SK-N-SH treated with all-trans-retinoic acid at 6 μM for 48 hours (cell line): ENCODE measurements around the gene SLC66A1.

Source experiments
- ATAC-seq: fragments of 200-7000 bp; cut with Tn5 transposase; 3 replicates; pipeline ENCODE4 v1.9.1; 2020; ENCODE audit warnings: mild to moderate bottlenecking, moderate library complexity
- ARNTL ChIP-seq: fragments of 450-650 bp; formaldehyde crosslinking; IDR thresholded peaks from 2 replicates; pipeline ENCODE4 v1.5.0; 2020; ENCODE audit warnings: low read depth, mild to moderate bottlenecking, moderate library complexity, borderline replicate concordance
- BACH2 ChIP-seq: fragments of 250-450 bp; sonication (Bioruptor Pico); IDR thresholded peaks from 2 replicates; pipeline ENCODE4 v1.9.0; 2021; ENCODE audit warnings: mild to moderate bottlenecking, borderline replicate concordance
- CSDC2 ChIP-seq: fragments of 250-450 bp; sonication (Bioruptor Pico); IDR thresholded peaks from 2 replicates; pipeline ENCODE4 v1.5.0; 2020; ENCODE audit warnings: mild to moderate bottlenecking, moderate library complexity
- ESRRG ChIP-seq: fragments of 250-450 bp; sonication (Bioruptor Pico); IDR thresholded peaks from 2 replicates; pipeline ENCODE4 v1.6.1; 2021; ENCODE audit warnings: mild to moderate bottlenecking
- GLIS3 ChIP-seq: fragments of 250-450 bp; sonication (Bioruptor Pico); IDR thresholded peaks from 2 replicates; pipeline ENCODE4 v1.5.0; 2020; ENCODE audit warnings: mild to moderate bottlenecking, moderate library complexity
- ISL1 ChIP-seq: fragments of 250-450 bp; sonication (Bioruptor Pico); IDR thresholded peaks from 2 replicates; pipeline ENCODE4 v2.1.2; 2022; ENCODE audit warnings: mild to moderate bottlenecking, moderate library complexity
- OSR1 ChIP-seq: fragments of 250-450 bp; sonication (Bioruptor Pico); IDR thresholded peaks from 2 replicates; pipeline ENCODE4 v1.8.0; 2022; ENCODE audit warnings: moderate library complexity, mild to moderate bottlenecking, inconsistent platforms
- PATZ1 ChIP-seq: fragments of 250-450 bp; sonication (Bioruptor Pico); IDR thresholded peaks from 2 replicates; pipeline ENCODE4 v1.8.0; 2020; ENCODE audit warnings: mild to moderate bottlenecking, moderate library complexity, borderline replicate concordance
- RARB ChIP-seq: fragments of 250-450 bp; sonication (Bioruptor Pico); IDR thresholded peaks from 2 replicates; pipeline ENCODE4 v1.8.0; 2021; ENCODE audit warnings: mild to moderate bottlenecking, moderate library complexity
- SNAI2 ChIP-seq: fragments of 250-450 bp; sonication (Bioruptor Pico); IDR thresholded peaks from 2 replicates; pipeline ENCODE4 v1.5.0; 2020; ENCODE audit warnings: mild to moderate bottlenecking, moderate library complexity
- TCF4 ChIP-seq: fragments of 250-450 bp; sonication (Bioruptor Pico); IDR thresholded peaks from 2 replicates; pipeline ENCODE4 v1.8.0; 2021; ENCODE audit warnings: mild to moderate bottlenecking, moderate library complexity, borderline replicate concordance
- TOX ChIP-seq: fragments of 250-450 bp; sonication (Bioruptor Pico); IDR thresholded peaks from 2 replicates; pipeline ENCODE4 v1.8.0; 2021; ENCODE audit warnings: mild to moderate bottlenecking, moderate library complexity, borderline replicate concordance
- TSHZ2 ChIP-seq: fragments of 250-450 bp; sonication (Bioruptor Pico); IDR thresholded peaks from 2 replicates; pipeline ENCODE4 v1.5.0; 2020; ENCODE audit warnings: mild to moderate bottlenecking, moderate library complexity
- ZC3H10 ChIP-seq: fragments of 250-450 bp; sonication (Bioruptor Pico); IDR thresholded peaks from 2 replicates; pipeline ENCODE4 v1.5.1; 2021; ENCODE audit warnings: mild to moderate bottlenecking, moderate library complexity
- ZFP3 ChIP-seq: fragments of 250-450 bp; sonication (Bioruptor Pico); IDR thresholded peaks from 2 replicates; pipeline ENCODE4 v1.5.0; 2020; ENCODE audit warnings: mild to moderate bottlenecking, moderate library complexity
- ZFP30 ChIP-seq: fragments of 450-650 bp; formaldehyde crosslinking; IDR thresholded peaks from 2 replicates; pipeline ENCODE4 v1.5.0; 2022; ENCODE audit warnings: mild to moderate bottlenecking, moderate library complexity
- ZNF565 ChIP-seq: fragments of 450-650 bp; formaldehyde crosslinking; conservative IDR thresholded peaks from 2 replicates; pipeline ENCODE4 v1.5.0; 2020; ENCODE audit warnings: low read depth, mild to moderate bottlenecking, moderate library complexity
- ZNF70 ChIP-seq: fragments of 450-650 bp; formaldehyde crosslinking; IDR thresholded peaks from 2 replicates; pipeline ENCODE4 v1.5.0; 2020; ENCODE audit warnings: mild to moderate bottlenecking, moderate library complexity
- TF ChIP-seq, protein P1 (sequence below): fragments of 250-450 bp; sonication (Bioruptor Pico); IDR thresholded peaks from 2 replicates; pipeline ENCODE4 v1.5.1; 2020; ENCODE audit warnings: low read depth, mild to moderate bottlenecking, moderate library complexity
- TF ChIP-seq, protein P2 (sequence below): fragments of 250-450 bp; sonication (Bioruptor Pico); IDR thresholded peaks from 2 replicates; pipeline ENCODE4 v1.8.0; 2021; ENCODE audit warnings: low read depth, mild to moderate bottlenecking, moderate library complexity, borderline replicate concordance
- TF ChIP-seq, protein P3 (sequence below): fragments of 250-450 bp; sonication (Bioruptor Pico); IDR thresholded peaks from 2 replicates; pipeline ENCODE4 v1.5.1; 2021; ENCODE audit warnings: mild to moderate bottlenecking, moderate library complexity

The SLC66A1 gene

DNA sequence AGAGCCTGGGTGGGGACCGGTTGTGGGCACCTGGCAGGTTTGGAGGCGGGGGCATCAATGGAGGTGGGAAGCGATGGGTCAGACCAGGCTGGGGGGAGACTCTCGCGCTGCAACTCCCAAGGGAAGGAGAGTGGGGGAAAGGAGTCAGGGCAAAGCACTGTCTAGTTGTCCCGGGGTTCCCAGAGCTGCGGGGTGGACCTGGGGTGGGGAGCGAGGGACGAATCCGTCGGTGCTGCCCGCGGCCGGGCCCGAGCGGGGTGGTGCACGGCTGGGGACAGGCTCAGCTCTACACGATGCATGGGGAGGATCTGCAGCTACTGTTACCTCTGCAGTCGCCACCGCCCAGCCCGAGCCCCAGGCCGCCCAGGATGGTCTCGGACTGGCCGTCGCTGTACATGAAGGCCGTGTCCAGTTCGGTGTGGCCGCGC lies 609 bp upstream of the SLC66A1 start:
- ATAC-seq = peak; percentile 49
- no peak for TF ChIP-seq BACH2 (CRISPR knock-in tag)
- no peak for TF ChIP-seq PATZ1
- no peak for TF ChIP-seq ZNF70 (CRISPR knock-in tag)
- TF ChIP-seq, protein P1, sequence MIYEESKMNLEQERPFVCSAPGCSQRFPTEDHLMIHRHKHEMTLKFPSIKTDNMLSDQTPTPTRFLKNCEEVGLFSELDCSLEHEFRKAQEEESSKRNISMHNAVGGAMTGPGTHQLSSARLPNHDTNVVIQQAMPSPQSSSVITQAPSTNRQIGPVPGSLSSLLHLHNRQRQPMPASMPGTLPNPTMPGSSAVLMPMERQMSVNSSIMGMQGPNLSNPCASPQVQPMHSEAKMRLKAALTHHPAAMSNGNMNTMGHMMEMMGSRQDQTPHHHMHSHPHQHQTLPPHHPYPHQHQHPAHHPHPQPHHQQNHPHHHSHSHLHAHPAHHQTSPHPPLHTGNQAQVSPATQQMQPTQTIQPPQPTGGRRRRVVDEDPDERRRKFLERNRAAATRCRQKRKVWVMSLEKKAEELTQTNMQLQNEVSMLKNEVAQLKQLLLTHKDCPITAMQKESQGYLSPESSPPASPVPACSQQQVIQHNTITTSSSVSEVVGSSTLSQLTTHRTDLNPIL = no peak
- TF ChIP-seq TOX = no peak
- TF ChIP-seq, protein P2, sequence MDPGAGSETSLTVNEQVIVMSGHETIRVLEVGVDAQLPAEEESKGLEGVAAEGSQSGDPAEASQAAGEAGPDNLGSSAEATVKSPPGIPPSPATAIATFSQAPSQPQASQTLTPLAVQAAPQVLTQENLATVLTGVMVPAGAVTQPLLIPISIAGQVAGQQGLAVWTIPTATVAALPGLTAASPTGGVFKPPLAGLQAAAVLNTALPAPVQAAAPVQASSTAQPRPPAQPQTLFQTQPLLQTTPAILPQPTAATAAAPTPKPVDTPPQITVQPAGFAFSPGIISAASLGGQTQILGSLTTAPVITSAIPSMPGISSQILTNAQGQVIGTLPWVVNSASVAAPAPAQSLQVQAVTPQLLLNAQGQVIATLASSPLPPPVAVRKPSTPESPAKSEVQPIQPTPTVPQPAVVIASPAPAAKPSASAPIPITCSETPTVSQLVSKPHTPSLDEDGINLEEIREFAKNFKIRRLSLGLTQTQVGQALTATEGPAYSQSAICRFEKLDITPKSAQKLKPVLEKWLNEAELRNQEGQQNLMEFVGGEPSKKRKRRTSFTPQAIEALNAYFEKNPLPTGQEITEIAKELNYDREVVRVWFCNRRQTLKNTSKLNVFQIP (CRISPR knock-in tag) = no peak
- TF ChIP-seq ZNF565 (CRISPR knock-in tag) = no peak
- TF ChIP-seq TSHZ2 (CRISPR knock-in tag) = no peak
- no peak for TF ChIP-seq CSDC2 (CRISPR knock-in tag)
- TF ChIP-seq, protein P3, sequence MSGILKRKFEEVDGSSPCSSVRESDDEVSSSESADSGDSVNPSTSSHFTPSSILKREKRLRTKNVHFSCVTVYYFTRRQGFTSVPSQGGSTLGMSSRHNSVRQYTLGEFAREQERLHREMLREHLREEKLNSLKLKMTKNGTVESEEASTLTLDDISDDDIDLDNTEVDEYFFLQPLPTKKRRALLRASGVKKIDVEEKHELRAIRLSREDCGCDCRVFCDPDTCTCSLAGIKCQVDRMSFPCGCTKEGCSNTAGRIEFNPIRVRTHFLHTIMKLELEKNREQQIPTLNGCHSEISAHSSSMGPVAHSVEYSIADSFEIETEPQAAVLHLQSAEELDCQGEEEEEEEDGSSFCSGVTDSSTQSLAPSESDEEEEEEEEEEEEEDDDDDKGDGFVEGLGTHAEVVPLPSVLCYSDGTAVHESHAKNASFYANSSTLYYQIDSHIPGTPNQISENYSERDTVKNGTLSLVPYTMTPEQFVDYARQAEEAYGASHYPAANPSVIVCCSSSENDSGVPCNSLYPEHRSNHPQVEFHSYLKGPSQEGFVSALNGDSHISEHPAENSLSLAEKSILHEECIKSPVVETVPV (CRISPR knock-in tag) = no peak
- TF ChIP-seq ESRRG (CRISPR knock-in tag) = no peak
- TF ChIP-seq ISL1 (CRISPR knock-in tag) = no peak
- TF ChIP-seq SNAI2 = no peak
- TF ChIP-seq ZFP30 (CRISPR knock-in tag) = no peak
- no peak for TF ChIP-seq ZFP3 (CRISPR knock-in tag)
- TF ChIP-seq, all 23 proteins: peak for 0

- TF ChIP-seq, protein P1 = no peak
- no peak for TF ChIP-seq RARB (CRISPR knock-in tag)
- no peak for TF ChIP-seq OSR1 (CRISPR knock-in tag)
- no peak for TF ChIP-seq ARNTL (CRISPR knock-in tag)
- no peak for TF ChIP-seq TCF4
- TF ChIP-seq ZNF70 (CRISPR knock-in tag) = no peak
- no peak for TF ChIP-seq GLIS3 (CRISPR knock-in tag)
- no peak for TF ChIP-seq SNAI2
- TF ChIP-seq, protein P2 (CRISPR knock-in tag) = no peak
- no peak for TF ChIP-seq ZC3H10 (CRISPR knock-in tag)
- TF ChIP-seq ESRRG (CRISPR knock-in tag) = no peak
- TF ChIP-seq, protein P3 (CRISPR knock-in tag) = no peak
- no peak for ATAC-seq
Measured at GRCh38 chr1:19312782-19313635, 883 bp downstream of the SLC66A1 start.
